Effector memory CD8-positive, alpha-beta T cell (primary cell): ENCODE measurements around the gene GRIP2.

Experiments used
- ATAC-seq: fragments of 150-1000 bp; cut with Tn5 transposase; replicated peaks from 2 replicates; pipeline ENCODE4 v1.10.0; 2021; ENCODE audit warnings: mild to moderate bottlenecking, moderate library complexity
- DNase-seq, 3 experiments: peaks; one replicate each; pipeline ENCODE4 v3.0.0; 2021
- H3K27ac Mint-ChIP-seq, 2 donors: one replicate each; pipeline ENCODE4 v1.8.0; 2022; ENCODE audit warnings: mild to moderate bottlenecking in 2 of 2, mixed read lengths in 2 of 2, moderate library complexity in 2 of 2
- H3K27me3 Mint-ChIP-seq, 2 donors: one replicate each; pipeline ENCODE4 v1.8.0; 2022; ENCODE audit warnings: mixed read lengths in 2 of 2
- H3K36me3 Mint-ChIP-seq: one replicate; pipeline ENCODE4 v1.8.0; 2022; ENCODE audit warnings: mild to moderate bottlenecking, moderate library complexity, mixed read lengths; ENCODE audit not compliant: insufficient read depth
- H3K4me1 Mint-ChIP-seq, 2 donors: one replicate each; pipeline ENCODE4 v1.8.0; 2022; ENCODE audit warnings: low read depth in 2 of 2, mixed read lengths in 2 of 2
- H3K4me3 Mint-ChIP-seq, 2 donors: one replicate each; pipeline ENCODE4 v1.8.0; 2022; ENCODE audit warnings: mild to moderate bottlenecking in 2 of 2, mixed read lengths in 2 of 2, moderate library complexity in 2 of 2
- H3K9me3 Mint-ChIP-seq, 2 donors: one replicate each; pipeline ENCODE4 v1.8.0; 2022; ENCODE audit warnings: mixed read lengths in 2 of 2

GRIP2 gene

DNA sequence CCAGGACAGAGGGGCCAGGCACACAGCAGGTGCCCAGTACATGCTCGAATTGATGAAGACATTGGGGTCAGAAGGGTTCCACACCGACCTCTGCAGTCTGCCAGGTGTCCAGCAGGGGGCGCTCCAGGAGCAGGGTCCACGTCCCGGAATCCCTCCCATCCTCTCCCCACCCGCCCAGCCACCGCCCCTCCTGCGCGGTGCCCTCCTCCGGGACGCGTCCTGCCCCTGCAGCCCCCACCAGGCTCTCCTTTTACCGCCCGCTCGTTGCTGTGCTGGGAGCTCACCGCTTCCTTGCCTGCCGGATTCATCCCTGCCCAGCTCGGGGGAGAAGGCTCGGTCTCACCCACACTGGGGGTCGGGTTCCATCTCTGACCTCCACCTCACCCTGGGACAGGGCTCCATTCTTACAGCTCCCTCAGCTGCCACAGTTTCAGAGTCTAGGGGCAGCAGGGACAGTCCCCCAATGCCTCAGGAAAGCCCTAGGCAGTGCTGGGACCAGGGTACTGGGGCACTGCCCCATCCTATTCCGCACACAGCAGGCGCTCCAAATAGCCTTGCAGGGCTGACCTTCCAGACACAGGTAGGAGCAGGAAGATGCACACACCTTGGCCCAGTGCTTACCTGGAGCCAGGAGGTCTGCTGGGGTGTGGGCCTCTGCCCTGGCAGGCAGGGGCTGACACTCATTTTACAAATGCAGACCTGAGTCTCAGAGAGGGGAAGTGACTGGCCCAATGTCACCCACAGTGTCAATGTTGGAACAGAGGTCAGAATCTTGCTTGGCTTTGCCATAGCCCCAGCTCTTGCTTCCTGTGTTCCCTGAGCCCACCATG lies 31.0 kb downstream of the GRIP2 start:
- H3K27me3 Mint-ChIP-seq: peaks cover 6 to 52% of the 10 kb centered on the region in 2 donors
- DNase-seq: peak; percentile 47 to 57 (median 56)

DNA sequence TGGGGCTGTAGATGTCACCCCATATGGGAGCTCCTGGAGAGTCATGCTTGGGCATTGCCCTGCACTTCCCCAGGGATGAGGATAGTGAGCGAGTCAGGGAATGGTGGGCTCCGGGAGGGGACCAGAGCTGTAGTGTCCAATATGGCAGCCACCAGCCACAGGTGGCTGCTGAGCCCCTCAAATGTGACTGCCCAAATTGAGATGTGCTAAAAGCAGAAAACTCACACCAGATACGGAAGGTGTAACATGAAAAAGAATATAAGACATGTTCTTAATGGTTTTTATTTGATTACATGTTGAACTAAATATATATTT lies 31.7 kb downstream of the GRIP2 start:
- Mint-ChIP-seq H3K9me3 (no peaks in the 10 kb centered on the region), H3K4me1 (peaks cover 4 to 8% of the 10 kb centered on the region in 2 donors), H3K4me3 (peak overlapping the region in 1 of 2 donors; percentile 10), H3K27me3 (peaks cover 6 to 53% of the 10 kb centered on the region in 2 donors), H3K27ac (peak overlapping the region in 1 of 2 donors; percentile 79), H3K36me3 (no peaks in the 10 kb centered on the region)
- ATAC-seq: no peak
- DNase-seq: no peak

More for the DNA sequence above, 31.0 kb downstream of the GRIP2 start:
- no peaks in the 10 kb centered on the region for H3K9me3 Mint-ChIP-seq
- no peaks in the 10 kb centered on the region for H3K36me3 Mint-ChIP-seq
- ATAC-seq: peak; percentile 47
- H3K4me1 Mint-ChIP-seq: peaks cover 4 to 8% of the 10 kb centered on the region in 2 donors
- peak overlapping the region in 1 of 2 donors; percentile 79 for H3K27ac Mint-ChIP-seq
- no peak overlapping the region for H3K4me3 Mint-ChIP-seq

GRCh38 chr3:14507757-14508504 lies 32.2 kb downstream of the GRIP2 start:
- ATAC-seq (no peak), DNase-seq (no peak)
- Mint-ChIP-seq H3K27me3 (peaks cover 6 to 53% of the 10 kb centered on the region in 2 donors), H3K27ac (peak overlapping the region in 1 of 2 donors; percentile 79), H3K4me1 (peaks cover 4 to 8% of the 10 kb centered on the region in 2 donors), H3K4me3 (peak overlapping the region in 1 of 2 donors; percentile 10), H3K9me3 (no peaks in the 10 kb centered on the region), H3K36me3 (no peaks in the 10 kb centered on the region)

- no peak overlapping the region for H3K4me3 Mint-ChIP-seq
- ATAC-seq (no peak), DNase-seq (no peak)
- no peaks in the 10 kb centered on the region for H3K9me3 Mint-ChIP-seq
- peaks cover 4 to 8% of the 10 kb centered on the region in 2 donors for H3K4me1 Mint-ChIP-seq
- no peak overlapping the region for H3K27ac Mint-ChIP-seq
- peaks cover 6 to 53% of the 10 kb centered on the region in 2 donors for H3K27me3 Mint-ChIP-seq
- no peaks in the 10 kb centered on the region for H3K36me3 Mint-ChIP-seq
Observed at GRCh38 chr3:14507305-14507741, 32.8 kb downstream of the GRIP2 start.

DNA sequence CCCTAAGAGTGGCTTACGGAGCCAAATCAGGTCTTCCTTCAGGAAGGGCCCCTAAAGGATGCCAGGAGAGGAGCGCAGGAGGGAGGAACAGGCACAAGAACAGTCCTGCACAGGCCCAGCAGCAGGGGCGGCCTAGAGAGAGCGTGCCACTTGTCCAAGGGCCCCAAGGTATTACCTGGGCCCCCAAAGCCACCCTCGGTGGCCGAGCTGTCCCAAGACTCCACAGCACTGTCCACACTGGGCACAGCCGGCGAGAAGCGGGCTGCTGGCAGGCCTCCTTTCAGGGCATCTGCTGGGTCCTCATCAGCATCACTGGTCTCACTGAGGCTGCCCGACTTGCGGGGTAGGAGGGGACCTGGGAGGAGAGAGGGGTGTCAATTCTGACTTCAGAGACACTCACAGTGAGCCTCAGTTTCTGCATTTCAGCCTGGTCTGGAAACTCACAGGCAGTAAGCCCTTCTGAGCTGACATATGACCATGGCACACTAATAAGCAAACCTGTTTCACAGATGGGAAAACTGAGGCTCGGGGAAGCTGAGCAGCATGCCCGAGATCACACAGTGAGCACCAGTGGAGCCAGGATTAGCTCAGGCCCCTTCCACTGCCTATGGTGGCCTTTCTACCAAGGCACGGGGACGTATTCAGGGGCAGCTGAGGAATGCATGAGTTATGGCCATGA lies 33.4 kb downstream of the GRIP2 start:
- Mint-ChIP-seq H3K36me3 (no peaks in the 10 kb centered on the region), H3K4me1 (peaks cover 4 to 8% of the 10 kb centered on the region in 2 donors), H3K4me3 (no peak overlapping the region), H3K27me3 (peaks cover 6 to 53% of the 10 kb centered on the region in 2 donors), H3K27ac (no peak overlapping the region), H3K9me3 (no peaks in the 10 kb centered on the region)
- DNase-seq (no peak), ATAC-seq (no peak)

- H3K36me3 Mint-ChIP-seq: no peaks in the 10 kb centered on the region
- H3K27me3 Mint-ChIP-seq: peaks cover 6 to 50% of the 10 kb centered on the region in 2 donors
- ATAC-seq (no peak), DNase-seq (no peak)
- no peak overlapping the region for H3K4me3 Mint-ChIP-seq
- peaks cover 4 to 8% of the 10 kb centered on the region in 2 donors for H3K4me1 Mint-ChIP-seq
- no peaks in the 10 kb centered on the region for H3K9me3 Mint-ChIP-seq
- no peak overlapping the region for H3K27ac Mint-ChIP-seq
Observed at GRCh38 chr3:14505803-14506500, 34.2 kb downstream of the GRIP2 start.

GRCh38 chr3:14505001-14505802 lies 34.9 kb downstream of the GRIP2 start:
- ATAC-seq: no peak

DNA sequence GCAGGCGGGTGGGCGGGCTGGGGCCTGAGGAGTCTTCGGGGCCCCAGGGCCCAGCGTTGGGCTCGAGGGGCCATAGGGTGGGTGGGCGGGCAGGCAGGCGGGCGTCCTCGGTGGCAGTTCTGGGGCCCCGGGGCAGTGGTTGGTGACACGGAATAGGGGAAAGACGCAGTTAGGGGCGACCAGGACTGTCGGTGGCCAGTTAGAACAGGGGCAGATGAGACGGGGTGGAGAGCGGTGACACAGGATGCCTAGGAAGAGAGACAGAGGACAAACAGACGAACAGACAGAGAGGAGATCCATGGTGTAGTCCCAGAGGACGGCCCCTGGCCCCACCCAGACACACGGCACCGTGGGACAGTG lies 36.5 kb downstream of the GRIP2 start:
- DNase-seq (no peak), ATAC-seq (no peak)
- no peak overlapping the region for H3K4me3 Mint-ChIP-seq
- H3K4me1 Mint-ChIP-seq: peaks cover 0 to 4% of the 10 kb centered on the region in 2 donors
- peaks cover 6 to 37% of the 10 kb centered on the region in 2 donors for H3K27me3 Mint-ChIP-seq
- H3K36me3 Mint-ChIP-seq: no peaks in the 10 kb centered on the region
- H3K9me3 Mint-ChIP-seq: no peaks in the 10 kb centered on the region
- no peak overlapping the region for H3K27ac Mint-ChIP-seq

More at GRCh38 chr3:14505001-14505802, 34.9 kb downstream of the GRIP2 start:
- no peak for DNase-seq
- Mint-ChIP-seq H3K36me3 (no peaks in the 10 kb centered on the region), H3K9me3 (no peaks in the 10 kb centered on the region), H3K4me3 (no peak overlapping the region), H3K27ac (no peak overlapping the region), H3K27me3 (peaks cover 6 to 43% of the 10 kb centered on the region in 2 donors), H3K4me1 (peaks cover 4 to 8% of the 10 kb centered on the region in 2 donors)

DNA sequence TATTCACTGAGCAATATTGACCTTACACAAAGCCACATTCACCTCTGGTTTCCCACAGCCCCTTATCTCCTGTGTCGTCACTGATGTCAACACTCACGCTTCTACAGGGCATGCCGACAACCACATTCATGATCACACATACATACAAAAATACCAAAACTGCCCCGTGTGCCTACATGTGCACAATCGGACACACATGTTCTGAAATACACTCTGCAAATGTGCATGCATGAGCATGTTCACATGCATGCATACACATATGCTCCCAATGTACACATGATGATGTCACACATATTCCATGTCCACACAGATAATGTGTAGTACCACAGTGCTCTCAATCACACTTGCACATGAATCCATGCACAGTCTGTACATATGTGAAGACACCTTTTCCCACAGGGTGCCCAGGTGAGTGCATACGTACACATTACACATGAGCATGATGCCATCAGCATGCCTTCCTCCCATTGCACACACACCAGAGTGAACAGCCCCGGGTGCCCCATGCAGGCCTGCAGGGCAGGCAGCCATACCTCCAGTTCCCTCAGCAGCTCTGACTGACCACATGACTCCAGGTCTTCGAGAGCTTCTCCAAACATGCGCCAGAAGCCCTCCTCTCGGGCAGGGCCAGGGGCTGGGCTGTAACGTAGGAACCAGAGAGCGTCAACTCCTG lies 37.0 kb downstream of the GRIP2 start:
- ATAC-seq (no peak), DNase-seq (no peak)
- Mint-ChIP-seq H3K27me3 (peaks cover 3 to 32% of the 10 kb centered on the region in 2 donors), H3K4me3 (no peak overlapping the region), H3K36me3 (no peaks in the 10 kb centered on the region), H3K27ac (no peak overlapping the region), H3K9me3 (no peaks in the 10 kb centered on the region), H3K4me1 (peaks cover 0 to under 1% of the 10 kb centered on the region in 2 donors)

- no peak overlapping the region for H3K27ac Mint-ChIP-seq
- no peaks in the 10 kb centered on the region for H3K36me3 Mint-ChIP-seq
- no peak for ATAC-seq
- no peaks in the 10 kb centered on the region for H3K9me3 Mint-ChIP-seq
- H3K4me3 Mint-ChIP-seq: no peak overlapping the region
- peaks cover 0 to 32% of the 10 kb centered on the region in 2 donors for H3K27me3 Mint-ChIP-seq
- no peak for DNase-seq
- H3K4me1 Mint-ChIP-seq: no peaks in the 10 kb centered on the region
Observed at GRCh38 chr3:14502472-14502871, 37.7 kb downstream of the GRIP2 start.

- no peak for ATAC-seq
- peaks cover 2% of the 10 kb centered on the region for H3K36me3 Mint-ChIP-seq
- no peak for DNase-seq
- H3K27ac Mint-ChIP-seq: no peak overlapping the region
- no peaks in the 10 kb centered on the region for H3K4me1 Mint-ChIP-seq
- H3K4me3 Mint-ChIP-seq: no peak overlapping the region
- H3K27me3 Mint-ChIP-seq: peaks cover 0 to 14% of the 10 kb centered on the region in 2 donors
- H3K9me3 Mint-ChIP-seq: no peaks in the 10 kb centered on the region
Observed at GRCh38 chr3:14497321-14497720, 42.8 kb downstream of the GRIP2 start.

GRCh38 chr3:14496351-14496750 lies 43.8 kb downstream of the GRIP2 start:
- no peaks in the 10 kb centered on the region for H3K9me3 Mint-ChIP-seq
- no peak overlapping the region for H3K4me3 Mint-ChIP-seq
- H3K36me3 Mint-ChIP-seq: peaks cover 2% of the 10 kb centered on the region
- ATAC-seq (no peak), DNase-seq (no peak)
- H3K27ac Mint-ChIP-seq: no peak overlapping the region
- peaks cover 0 to 14% of the 10 kb centered on the region in 2 donors for H3K27me3 Mint-ChIP-seq
- H3K4me1 Mint-ChIP-seq: peaks cover 0 to under 1% of the 10 kb centered on the region in 2 donors
